HS-5 (cell line): ENCODE results near the gene TBC1D7.

Source experiments
- DNase-seq: peaks from one replicate; pipeline ENCODE4 v3.0.0-alpha.2; 2012; ENCODE audit warnings: low read depth

The TBC1D7 gene

GRCh38 chr6:13294499-13295069, 33.8 kb downstream of the TBC1D7 start:
- DNase-seq: no peak

GRCh38 chr6:13292774-13293173, 35.6 kb downstream of the TBC1D7 start:
- DNase-seq: no peak

- DNase-seq: no peak
Observed at GRCh38 chr6:13290335-13290734, 38.0 kb downstream of the TBC1D7 start.

GRCh38 chr6:13289789-13290318, 38.5 kb downstream of the TBC1D7 start:
- no peak for DNase-seq

GRCh38 chr6:13288969-13289391, 39.4 kb downstream of the TBC1D7 start:
- no peak for DNase-seq

- no peak for DNase-seq
Observed at GRCh38 chr6:13288481-13288880, 39.9 kb downstream of the TBC1D7 start.

- DNase-seq: no peak
Observed at GRCh38 chr6:13287104-13287503, 41.2 kb downstream of the TBC1D7 start.

GRCh38 chr6:13286181-13286580, 42.2 kb downstream of the TBC1D7 start:
- DNase-seq: no peak

GRCh38 chr6:13285705-13286104, 42.6 kb downstream of the TBC1D7 start:
- no peak for DNase-seq

GRCh38 chr6:13284646-13285045, 43.7 kb downstream of the TBC1D7 start:
- no peak for DNase-seq

- DNase-seq: no peak
Observed at GRCh38 chr6:13283331-13283730, 45.0 kb downstream of the TBC1D7 start.

GRCh38 chr6:13282393-13283069, 45.8 kb downstream of the TBC1D7 start:
- DNase-seq: no peak

GRCh38 chr6:13281686-13282085, 46.7 kb downstream of the TBC1D7 start:
- DNase-seq: no peak

- DNase-seq: no peak
Observed at GRCh38 chr6:13280254-13280653, 48.1 kb downstream of the TBC1D7 start.

GRCh38 chr6:13278991-13279390, 49.3 kb downstream of the TBC1D7 start:
- DNase-seq: peak; percentile 56

GRCh38 chr6:13278164-13278563, 50.2 kb downstream of the TBC1D7 start:
- DNase-seq: no peak

GRCh38 chr6:13277231-13277630, 51.1 kb downstream of the TBC1D7 start:
- DNase-seq: no peak

- no peak for DNase-seq
Observed at GRCh38 chr6:13275435-13275989, 52.8 kb downstream of the TBC1D7 start.

GRCh38 chr6:13274707-13275434, 53.5 kb downstream of the TBC1D7 start:
- DNase-seq: no peak

- no peak for DNase-seq
Observed at GRCh38 chr6:13273931-13274706, 54.2 kb downstream of the TBC1D7 start.

- DNase-seq: no peak
Observed at GRCh38 chr6:13273202-13273930, 55.0 kb downstream of the TBC1D7 start.
